GM21423 (cell line): ENCODE data around the gene YTHDC2.

Experiments
- ATAC-seq: cut with Tn5 transposase; IDR thresholded peaks from one replicate; pipeline ENCODE4 v1.9.1; 2021; ENCODE audit warnings: mild to moderate bottlenecking, moderate library complexity; ENCODE audit not compliant: unreplicated experiment

YTHDC2 gene

GRCh38 chr5:113519412-113519811 is 5.9 kb downstream of the YTHDC2 start:
- ATAC-seq, result no peak

DNA sequence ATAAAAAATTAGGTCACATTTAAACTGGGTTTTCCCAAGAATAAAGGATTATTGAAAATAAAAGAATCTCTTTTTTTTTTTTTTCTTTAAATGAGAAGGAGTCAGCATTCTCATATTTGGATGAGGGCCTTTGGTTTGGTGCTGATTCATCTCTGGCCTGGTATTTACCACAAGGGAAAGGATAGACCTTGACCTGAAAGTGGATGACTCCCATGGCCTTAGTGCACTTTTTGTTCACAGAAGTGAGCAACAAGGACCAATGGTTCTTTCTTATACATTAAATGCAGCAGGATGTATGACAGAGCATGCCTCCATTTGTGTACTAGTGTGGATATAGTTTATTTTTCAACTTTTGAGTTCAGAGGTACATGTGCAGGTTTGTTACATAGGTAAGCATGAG is 6.9 kb downstream of the YTHDC2 start:
- ATAC-seq, result peak; percentile 59

GRCh38 chr5:113520899-113521298 is 7.4 kb downstream of the YTHDC2 start:
- ATAC-seq, result no peak

- no peak for ATAC-seq
Measured at GRCh38 chr5:113523168-113523567, 9.7 kb downstream of the YTHDC2 start.

DNA sequence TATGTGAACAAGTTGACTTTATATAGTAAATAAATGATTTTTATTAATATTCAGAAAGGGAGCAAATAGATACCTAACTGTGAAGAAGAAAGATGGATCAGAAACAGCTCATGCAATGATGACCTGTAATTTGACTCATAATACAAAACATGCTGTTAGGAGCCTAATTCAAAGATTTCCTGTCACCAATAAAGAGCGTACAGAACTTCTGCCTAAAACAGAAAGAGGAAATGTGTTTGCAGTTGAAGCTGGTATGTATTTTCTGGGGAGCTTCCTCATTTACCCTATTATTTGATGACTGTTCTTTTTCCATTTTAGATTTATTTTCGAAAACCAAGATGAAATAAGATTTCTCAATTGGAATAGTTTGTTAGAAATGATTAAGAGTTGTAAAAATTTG is 11.4 kb downstream of the YTHDC2 start:
- peak; percentile 73 for ATAC-seq

DNA sequence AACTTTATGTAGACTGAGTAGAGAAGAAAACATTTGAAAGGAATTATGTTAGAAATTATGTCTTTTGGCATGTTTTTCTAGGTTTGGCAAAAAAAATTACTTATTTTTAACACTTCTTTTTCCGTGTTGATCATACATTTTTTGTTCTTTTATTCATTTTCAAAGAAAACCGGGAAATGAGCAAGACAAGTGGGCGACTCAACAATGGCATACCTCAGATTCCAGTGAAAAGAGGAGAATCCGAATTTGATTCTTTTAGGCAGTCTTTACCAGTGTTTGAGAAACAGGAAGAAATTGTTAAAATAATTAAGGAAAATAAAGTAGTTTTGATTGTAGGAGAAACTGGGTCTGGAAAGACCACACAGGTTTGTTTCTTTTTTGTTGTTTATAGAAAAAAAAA is 12.9 kb downstream of the YTHDC2 start:
- no peak for ATAC-seq

GRCh38 chr5:113527746-113528145 is 14.3 kb downstream of the YTHDC2 start:
- ATAC-seq, result no peak

GRCh38 chr5:113531481-113532159 is 18.1 kb downstream of the YTHDC2 start:
- ATAC-seq, result no peak

- no peak for ATAC-seq
Measured at GRCh38 chr5:113538313-113538712, 24.8 kb downstream of the YTHDC2 start.

GRCh38 chr5:113546703-113547183 is 33.2 kb downstream of the YTHDC2 start:
- no peak for ATAC-seq

GRCh38 chr5:113548396-113548795 is 34.9 kb downstream of the YTHDC2 start:
- peak; percentile 83 for ATAC-seq

DNA sequence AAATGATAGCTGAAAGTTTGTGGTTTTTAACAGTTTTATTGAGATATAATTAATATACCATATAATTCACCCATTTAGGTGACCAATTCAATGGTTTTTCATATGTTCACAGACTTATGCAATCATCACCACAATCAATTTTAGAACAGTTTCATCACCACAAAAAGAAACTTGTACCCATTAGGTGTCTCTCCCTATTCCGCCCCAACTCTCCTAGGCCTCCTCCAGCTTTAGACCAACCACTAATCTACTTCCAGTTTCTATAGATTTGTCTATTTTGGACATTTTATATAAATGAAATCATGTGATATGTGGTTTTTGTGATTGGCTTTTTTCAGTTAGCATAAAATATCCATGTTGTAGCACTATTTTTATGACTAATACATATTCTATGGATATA is 38.6 kb downstream of the YTHDC2 start:
- no peak for ATAC-seq

DNA sequence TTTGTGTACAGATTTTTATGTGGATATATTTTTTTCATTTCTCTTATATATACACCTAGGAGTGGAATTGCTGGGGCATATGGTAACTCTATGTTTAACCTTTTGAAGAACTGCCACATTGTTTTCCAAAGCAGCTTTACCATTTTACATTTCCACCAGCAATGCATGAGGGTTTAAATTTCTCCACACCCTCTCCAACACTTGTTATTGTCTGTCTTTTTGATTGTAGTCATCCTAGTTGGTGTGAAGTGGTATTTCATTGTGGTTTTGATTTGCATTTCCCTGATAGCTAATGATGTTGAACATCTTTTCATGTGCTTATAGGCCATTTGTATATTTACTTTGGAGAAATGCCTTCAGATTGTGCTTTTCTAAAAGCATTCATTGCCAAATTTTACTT is 39.1 kb downstream of the YTHDC2 start:
- no peak for ATAC-seq

DNA sequence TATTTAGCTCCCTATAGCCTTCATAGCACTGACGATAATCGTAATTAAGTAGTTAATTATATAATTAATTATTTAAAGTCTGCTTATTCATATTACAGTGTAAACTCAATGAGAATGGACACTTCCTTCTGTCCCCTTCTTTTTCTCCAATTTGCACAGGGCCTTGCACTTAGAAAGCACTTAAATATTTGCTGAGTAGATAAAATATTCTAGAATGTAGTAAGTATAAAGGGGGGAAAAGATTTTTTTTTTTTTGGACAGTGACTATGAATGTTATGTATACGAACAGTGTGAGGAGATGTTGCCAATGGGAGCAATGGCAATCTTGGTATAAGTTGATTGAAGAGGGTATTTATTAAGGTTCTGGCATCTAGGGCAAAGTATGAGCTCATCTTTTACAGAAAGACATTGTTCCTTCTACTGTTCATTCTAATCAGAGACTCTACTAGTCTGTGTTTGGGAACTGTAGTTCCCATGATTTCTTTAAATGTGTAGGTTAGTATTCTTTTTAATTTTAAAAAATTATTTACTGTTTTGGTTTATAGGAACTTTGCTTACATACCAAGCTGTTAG is 49.4 kb downstream of the YTHDC2 start:
- no peak for ATAC-seq

- no peak for ATAC-seq
Measured at GRCh38 chr5:113569396-113569795, 55.9 kb downstream of the YTHDC2 start.

DNA sequence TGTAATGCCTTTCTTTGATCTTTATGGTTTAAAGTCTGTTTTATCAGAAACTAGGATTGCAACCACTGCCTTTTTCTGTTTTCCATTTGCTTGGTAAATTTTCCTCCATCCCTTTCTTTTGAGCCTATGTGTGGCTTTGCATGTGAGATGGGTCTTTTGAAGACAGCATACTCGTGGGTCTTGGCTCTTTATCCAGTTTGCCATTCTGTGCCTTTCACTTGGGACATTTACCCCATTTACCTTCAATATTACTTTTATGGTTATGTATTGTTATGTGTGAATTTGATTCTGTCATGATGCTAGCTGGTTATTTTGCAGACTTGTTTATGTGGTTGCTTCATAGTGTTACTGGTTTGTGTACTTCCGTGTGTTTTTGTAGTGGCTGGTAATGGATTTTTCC is 59.2 kb downstream of the YTHDC2 start:
- no peak for ATAC-seq

GRCh38 chr5:113574417-113574816 is 60.9 kb downstream of the YTHDC2 start:
- ATAC-seq, result no peak

DNA sequence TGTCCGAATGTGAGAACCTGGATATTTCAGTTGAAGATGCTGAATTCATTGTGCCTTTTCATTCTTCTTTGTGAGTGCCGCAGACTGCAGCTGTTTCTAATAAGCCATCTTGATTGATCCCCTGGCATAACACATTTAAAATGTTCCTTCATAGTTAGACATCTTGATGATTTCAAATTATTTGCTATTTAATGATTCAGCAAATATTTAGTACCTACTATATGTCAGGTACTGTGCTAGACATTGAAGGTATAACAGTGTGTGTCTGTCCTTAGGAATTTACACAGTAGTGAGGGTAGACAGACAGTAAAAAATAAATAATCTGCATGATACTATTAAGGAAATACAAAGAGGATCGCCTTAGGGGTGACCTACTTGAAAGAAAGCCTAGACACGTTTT is 61.6 kb downstream of the YTHDC2 start:
- ATAC-seq, result no peak

DNA sequence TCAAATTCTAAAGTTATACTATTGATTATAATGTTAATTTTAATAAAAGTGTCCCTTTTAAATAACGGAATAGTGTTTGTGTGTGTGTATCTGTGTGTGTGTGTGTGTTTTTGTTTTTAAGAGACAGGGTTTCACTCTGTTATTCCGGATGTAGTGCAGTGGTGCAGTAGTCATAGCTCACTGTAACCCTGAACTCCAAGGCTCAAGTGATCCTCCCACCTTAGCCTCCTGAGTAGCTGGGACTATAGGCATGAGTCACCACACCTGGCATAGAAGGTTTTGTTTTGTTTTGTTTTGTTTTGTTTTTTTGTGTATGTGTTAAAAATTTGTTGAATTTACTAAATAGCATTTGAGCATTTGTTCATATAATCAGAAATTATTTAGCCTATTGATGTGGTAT is 64.6 kb downstream of the YTHDC2 start:
- no peak for ATAC-seq

DNA sequence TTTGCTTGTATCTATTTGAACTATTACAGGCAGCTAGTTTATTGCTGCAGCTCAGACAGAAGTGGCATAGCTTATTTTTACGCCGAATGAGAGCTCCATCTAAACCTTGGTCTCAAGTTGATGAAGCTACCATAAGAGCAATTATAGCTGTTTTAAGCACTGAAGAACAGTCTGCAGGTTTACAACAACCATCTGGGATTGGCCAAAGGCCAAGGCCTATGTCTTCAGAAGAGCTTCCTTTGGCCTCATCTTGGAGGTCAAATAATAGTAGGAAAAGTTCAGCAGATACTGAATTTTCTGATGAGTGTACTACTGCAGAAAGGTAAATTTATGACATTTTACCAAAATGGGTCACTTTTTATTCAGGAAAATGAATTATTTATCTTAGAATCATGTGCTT is 67.9 kb downstream of the YTHDC2 start:
- no peak for ATAC-seq

DNA sequence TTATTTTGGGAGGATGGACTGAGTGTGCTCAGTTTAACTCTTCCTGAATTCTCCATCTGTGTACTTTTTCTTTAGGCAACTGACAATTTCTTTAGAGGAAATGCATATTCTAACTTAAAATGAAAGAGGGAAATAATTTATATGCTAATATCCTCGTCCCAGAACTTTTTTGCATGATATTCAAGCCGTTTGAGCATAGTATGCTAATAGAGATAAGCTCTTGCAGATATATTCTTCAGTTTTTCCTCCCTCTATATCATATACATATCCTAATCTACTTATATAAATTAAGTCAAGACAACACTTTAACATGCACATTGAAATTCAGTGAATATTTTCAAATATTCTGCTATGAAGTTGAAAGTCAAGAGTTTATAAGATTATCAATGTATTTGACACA is 84.7 kb downstream of the YTHDC2 start:
- no peak for ATAC-seq

DNA sequence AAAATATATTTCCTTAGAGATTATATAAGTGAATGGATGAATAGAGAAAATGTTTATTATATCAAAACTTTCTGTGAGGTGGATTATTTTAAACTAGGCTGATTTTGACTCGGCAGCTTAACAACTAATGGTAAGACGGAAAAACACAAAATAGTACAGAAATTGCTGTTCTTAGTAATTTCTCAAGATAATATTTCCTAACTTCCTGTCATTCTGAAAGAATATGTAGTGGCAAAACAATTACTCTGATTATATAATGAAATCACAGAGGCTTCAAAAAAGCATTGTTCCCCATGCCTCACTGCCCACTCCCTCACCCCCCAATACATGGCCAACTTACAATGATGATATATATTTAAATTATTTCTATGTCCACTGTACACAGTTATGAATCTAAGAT is 85.4 kb downstream of the YTHDC2 start:
- ATAC-seq, result no peak
